ENCODE measurements around the gene SPPL2C.
"Not testable (repeated sequence)": the region's sequence is repeated elsewhere in the genome, so short reads cannot be mapped to it uniquely, and the experiment has no call there.

The SPPL2C gene

GRCh38 chr17:45861165-45861564 is 16.5 kb downstream of the SPPL2C start:
- DNase-seq (ENCODE audit: low read depth), result no peak
- TF ChIP-seq, protein P1, sequence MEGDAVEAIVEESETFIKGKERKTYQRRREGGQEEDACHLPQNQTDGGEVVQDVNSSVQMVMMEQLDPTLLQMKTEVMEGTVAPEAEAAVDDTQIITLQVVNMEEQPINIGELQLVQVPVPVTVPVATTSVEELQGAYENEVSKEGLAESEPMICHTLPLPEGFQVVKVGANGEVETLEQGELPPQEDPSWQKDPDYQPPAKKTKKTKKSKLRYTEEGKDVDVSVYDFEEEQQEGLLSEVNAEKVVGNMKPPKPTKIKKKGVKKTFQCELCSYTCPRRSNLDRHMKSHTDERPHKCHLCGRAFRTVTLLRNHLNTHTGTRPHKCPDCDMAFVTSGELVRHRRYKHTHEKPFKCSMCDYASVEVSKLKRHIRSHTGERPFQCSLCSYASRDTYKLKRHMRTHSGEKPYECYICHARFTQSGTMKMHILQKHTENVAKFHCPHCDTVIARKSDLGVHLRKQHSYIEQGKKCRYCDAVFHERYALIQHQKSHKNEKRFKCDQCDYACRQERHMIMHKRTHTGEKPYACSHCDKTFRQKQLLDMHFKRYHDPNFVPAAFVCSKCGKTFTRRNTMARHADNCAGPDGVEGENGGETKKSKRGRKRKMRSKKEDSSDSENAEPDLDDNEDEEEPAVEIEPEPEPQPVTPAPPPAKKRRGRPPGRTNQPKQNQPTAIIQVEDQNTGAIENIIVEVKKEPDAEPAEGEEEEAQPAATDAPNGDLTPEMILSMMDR (IDR thresholded peaks at IDR 0.05; ENCODE audit: low read depth, low read length, missing control alignments), result no peak
- H3K4me3 ChIP-seq (ENCODE audit: low read depth, low read length), result no peak overlapping the region

- H3K4me3 ChIP-seq (ENCODE audit: low read depth, low read length), result not testable (repeated sequence)
Observed at GRCh38 chr17:45862127-45862526, 17.4 kb downstream of the SPPL2C start.

GRCh38 chr17:45863857-45864654 is 19.4 kb downstream of the SPPL2C start:
- TF ChIP-seq, protein P1 (IDR thresholded peaks at IDR 0.05; ENCODE audit: low read depth, low read length, missing control alignments), result no peak
- no peak for DNase-seq (ENCODE audit: low read depth)
- H3K4me3 ChIP-seq (ENCODE audit: low read depth, low read length), result no peak overlapping the region

More at GRCh38 chr17:45862127-45862526, 17.4 kb downstream of the SPPL2C start:
- DNase-seq (ENCODE audit: low read depth), result not testable (repeated sequence)

GRCh38 chr17:45867171-45867570 is 22.5 kb downstream of the SPPL2C start:
- no peak for DNase-seq (ENCODE audit: low read depth)
- TF ChIP-seq, protein P1 (IDR thresholded peaks at IDR 0.05; ENCODE audit: low read depth, low read length, missing control alignments), result no peak

DNA sequence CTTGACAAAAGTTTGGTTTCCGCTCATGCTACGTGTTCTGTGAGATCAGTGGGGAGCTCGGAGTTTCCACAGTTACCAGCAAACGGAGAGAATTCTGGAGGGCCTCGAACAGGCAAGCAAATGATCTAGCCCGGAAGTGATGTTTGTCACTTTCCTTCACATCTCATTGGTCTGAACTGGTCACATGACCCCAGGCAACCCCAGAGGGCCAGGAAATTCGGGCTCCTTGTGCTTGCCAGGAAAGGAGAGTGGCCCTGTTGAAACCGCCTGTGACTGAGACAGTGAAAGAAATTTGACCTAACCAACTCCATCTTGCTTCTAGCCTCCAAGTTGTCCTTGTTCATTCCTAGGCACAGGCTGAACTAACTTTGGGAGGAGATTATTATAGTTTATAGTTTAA is 23.0 kb downstream of the SPPL2C start:
- H3K4me3 ChIP-seq (ENCODE audit: low read depth, low read length), result no peak overlapping the region
- TF ChIP-seq, protein P1 (IDR thresholded peaks at IDR 0.05; ENCODE audit: low read depth, low read length, missing control alignments), result no peak
- no peak for DNase-seq (ENCODE audit: low read depth)

More at GRCh38 chr17:45867171-45867570, 22.5 kb downstream of the SPPL2C start:
- no peak overlapping the region for H3K4me3 ChIP-seq (ENCODE audit: low read depth, low read length)

GRCh38 chr17:45868276-45868675 is 23.6 kb downstream of the SPPL2C start:
- no peak for DNase-seq (ENCODE audit: low read depth)
- TF ChIP-seq, protein P1 (IDR thresholded peaks at IDR 0.05; ENCODE audit: low read depth, low read length, missing control alignments), result no peak
- H3K4me3 ChIP-seq (ENCODE audit: low read depth, low read length), result no peak overlapping the region

DNA sequence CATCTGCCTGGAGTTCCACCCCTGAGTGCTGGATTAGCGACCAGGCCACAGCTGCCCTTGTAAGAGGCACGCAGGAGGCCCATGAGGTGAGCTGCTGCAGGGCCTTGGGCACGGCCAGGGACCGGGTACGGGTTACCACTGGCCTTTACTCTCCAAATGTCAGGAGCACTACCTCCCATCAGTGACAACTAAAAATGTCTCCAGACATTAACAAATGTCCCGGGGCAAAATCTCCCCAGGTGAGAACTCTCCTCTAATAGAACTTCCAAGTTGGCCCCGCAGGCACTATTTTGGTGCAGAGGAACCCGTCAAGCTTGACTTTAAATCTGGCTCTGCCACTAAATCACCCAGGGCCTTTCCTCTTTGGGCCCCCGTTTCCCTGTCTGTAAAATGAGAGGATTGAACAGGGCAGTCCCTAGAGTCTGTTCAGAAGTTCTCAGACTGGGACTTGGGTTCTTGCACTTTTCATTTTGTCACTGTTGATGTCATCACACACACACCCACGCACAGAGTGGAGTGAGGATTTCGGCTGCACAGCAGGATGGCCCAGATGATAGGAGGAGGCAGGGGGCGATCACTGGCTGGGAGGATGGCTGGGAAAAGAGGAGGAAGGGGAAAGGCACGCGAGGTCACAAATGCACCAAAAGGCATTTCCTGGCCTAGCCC is 25.1 kb downstream of the SPPL2C start:
- TF ChIP-seq, protein P1 (IDR thresholded peaks at IDR 0.05; ENCODE audit: low read depth, low read length, missing control alignments), result no peak
- no peak for DNase-seq (ENCODE audit: low read depth)
- no peak overlapping the region for H3K4me3 ChIP-seq (ENCODE audit: low read depth, low read length)

All from GM12864 (cell line).